Umbilical cord (tissue), 2 donors: Measurements from ENCODE around the gene ZNF618. TPM values are rescaled to one million over a fixed set of nuclear protein-coding genes. Genes with fewer than 3 reads are reported as not detected.
"Not testable (repeated sequence)": the region's sequence is repeated elsewhere in the genome, so short reads cannot be mapped to it uniquely, and the experiment has no call there.

Experiments
- DNase-seq: peaks from one replicate; pipeline ENCODE4 v3.0.0-alpha.2; 2015; ENCODE audit warnings: low spot score
- total RNA-seq: library from RNA; depleted of rRNA; stranded (reverse); fragments of >200 nt; gene quantifications from one replicate; pipeline ENCODE4 v1.2.3, GENCODE V29; 2014; ENCODE audit warnings: low replicate concordance; ENCODE audit not compliant: insufficient read depth

ZNF618 gene
- total RNA-seq, 1 donor from 2014 or later: 12.3 TPM

- DNase-seq: no peak
Measured at GRCh38 chr9:113986931-113987330, 110.8 kb downstream of the ZNF618 start.

- DNase-seq: no peak
Measured at GRCh38 chr9:113987526-113987925, 111.4 kb downstream of the ZNF618 start.

- no peak for DNase-seq
Measured at GRCh38 chr9:113988385-113989016, 112.4 kb downstream of the ZNF618 start.

GRCh38 chr9:113989017-113989713 lies 113.1 kb downstream of the ZNF618 start:
- no peak for DNase-seq

GRCh38 chr9:113989714-113990569 lies 113.8 kb downstream of the ZNF618 start:
- no peak for DNase-seq

- DNase-seq: no peak
Measured at GRCh38 chr9:113990570-113990907, 114.4 kb downstream of the ZNF618 start.

GRCh38 chr9:113990975-113991471 lies 114.9 kb downstream of the ZNF618 start:
- DNase-seq: no peak

GRCh38 chr9:113991714-113992113 lies 115.6 kb downstream of the ZNF618 start:
- no peak for DNase-seq

GRCh38 chr9:113992276-113992951 lies 116.3 kb downstream of the ZNF618 start:
- peak; percentile 27 for DNase-seq

GRCh38 chr9:113992994-113993393 lies 116.9 kb downstream of the ZNF618 start:
- DNase-seq: no peak

GRCh38 chr9:113993838-113994540 lies 117.9 kb downstream of the ZNF618 start:
- DNase-seq: peak; percentile 52

GRCh38 chr9:113995401-113995800 lies 119.3 kb downstream of the ZNF618 start:
- no peak for DNase-seq

- no peak for DNase-seq
Measured at GRCh38 chr9:113995963-113996362, 119.9 kb downstream of the ZNF618 start.

GRCh38 chr9:113996531-113997001 lies 120.5 kb downstream of the ZNF618 start:
- no peak for DNase-seq

GRCh38 chr9:113997064-113997463 lies 121.0 kb downstream of the ZNF618 start:
- not testable (repeated sequence) for DNase-seq

GRCh38 chr9:113997610-113998009 lies 121.5 kb downstream of the ZNF618 start:
- no peak for DNase-seq

GRCh38 chr9:113998114-113998513 lies 122.0 kb downstream of the ZNF618 start:
- DNase-seq: no peak

- DNase-seq: no peak
Measured at GRCh38 chr9:113998525-113999255, 122.6 kb downstream of the ZNF618 start.

GRCh38 chr9:113999256-114000062 lies 123.3 kb downstream of the ZNF618 start:
- no peak for DNase-seq
